K562 (cell line): ENCODE results near the gene GABARAP. TPM values are rescaled to one million over a fixed set of nuclear protein-coding genes. Genes with fewer than 3 reads are reported as not detected.

Source experiments
- ATAC-seq: fragments of 200-7000 bp; cut with Tn5 transposase; 3 replicates; pipeline ENCODE4 v1.9.1; 2020; ENCODE audit warnings: moderate library complexity
- BruUV-seq: library from RNA; stranded (reverse); fragments of 400-500 nt; replicated peaks from 2 replicates; lab custom pipeline; 2021; lab: Mats Ljungman, UMichigan
- CTCF ChIA-PET: fragments of 300-600 bp; formaldehyde crosslinking; extraction: SDS; loops from one replicate; lab custom pipeline; 2021; ENCODE audit warnings: low intra/inter-chr PET ratio; lab: Yijun Ruan, JAX
- POLR2A ChIA-PET: fragments of 300-600, 350-650 bp; sonication (Branson Sonifier 250); formaldehyde crosslinking; extraction: SDS; loops from one replicate; lab custom pipeline; 2021; ENCODE audit warnings: antibody characterized with exemption, inconsistent platforms; lab: Yijun Ruan, JAX
- DNase-seq, 4 experiments: peaks; one replicate each; pipeline versions ENCODE4 v3.0.0 to v3.0.0-alpha.2; 2011 to 2018; ENCODE audit warnings: low spot score in 3 of 4, mixed read lengths in 3 of 4; ENCODE audit errors: extremely low read depth in 1 of 4
- FAIRE-seq: peaks from 2 replicates; lab custom pipeline; 2011; peaks lifted over from hg19 to GRCh38; lab: Jason Lieb, UNC
- H2AFZ ChIP-seq: 2 replicates; pipeline ENCODE4 v1.6.0; 2011; ENCODE audit warnings: low read depth, low read length, control low read depth, inconsistent platforms
- H3K27ac ChIP-seq: fragments of 200-600 bp; 3 replicates; pipeline ENCODE4 v1.8.0; 2011; ENCODE audit warnings: low read depth, mild to moderate bottlenecking, control low read depth, inconsistent platforms, low read length, moderate library complexity, mixed read lengths; ENCODE audit errors: extremely low read depth
- H3K27me3 ChIP-seq, 2 experiments: fragments of 300-600 bp in 1 of 2; 2 replicates in 1 of 2; 3 replicates in 1 of 2; pipeline versions ENCODE4 v1.6.0 to v1.8.0; 2011; ENCODE audit warnings: inconsistent platforms in 2 of 2, low read length in 2 of 2, mild to moderate bottlenecking in 1 of 2, mixed read lengths in 1 of 2, moderate library complexity in 1 of 2; ENCODE audit not compliant: control insufficient read depth in 2 of 2, insufficient read depth in 2 of 2
- H3K36me3 ChIP-seq: fragments of 300-600 bp; 3 replicates; pipeline ENCODE4 v1.8.0; 2011; ENCODE audit warnings: mild to moderate bottlenecking, low read length, inconsistent platforms; ENCODE audit not compliant: control insufficient read depth, insufficient read depth
- H3K4me1 ChIP-seq, 2 experiments: fragments of 200-600 bp in 1 of 2; replicated peaks in 1 of 2; 2 replicates in 1 of 2; 3 replicates in 1 of 2; pipeline versions ENCODE4 v1.5.1 to v1.8.0; 2011; ENCODE audit warnings: inconsistent platforms in 2 of 2, low read length in 2 of 2, mild to moderate bottlenecking in 1 of 2, mixed read lengths in 1 of 2, moderate library complexity in 1 of 2; ENCODE audit not compliant: control insufficient read depth in 2 of 2, insufficient read depth in 2 of 2
- H3K4me2 ChIP-seq: 2 replicates; pipeline ENCODE4 v1.6.1; 2011; ENCODE audit warnings: low read length, control low read depth, inconsistent platforms, mixed read lengths; ENCODE audit not compliant: insufficient read depth
- H3K4me3 ChIP-seq: fragments of 200-600 bp; sonication (generic), shearing (Covaris generic); 2 replicates; pipeline ENCODE4 v1.5.1; 2016; ENCODE audit warnings: control low read depth, inconsistent platforms
- H3K79me2 ChIP-seq: fragments of 200-600 bp; 3 replicates; pipeline ENCODE4 v1.8.0; 2011; ENCODE audit warnings: low read length, inconsistent platforms; ENCODE audit not compliant: control insufficient read depth, insufficient read depth
- H3K9ac ChIP-seq, 2 experiments: 2 replicates each; pipeline versions ENCODE4 v1.6.0 to v1.6.1; 2011; ENCODE audit warnings: low read depth in 2 of 2, low read length in 2 of 2, control low read depth in 1 of 2, inconsistent platforms in 1 of 2, mild to moderate bottlenecking in 1 of 2, mixed read lengths in 1 of 2; ENCODE audit not compliant: insufficient read depth in 1 of 2
- H3K9me1 ChIP-seq: one replicate; pipeline ENCODE4 v1.6.0; 2011; ENCODE audit warnings: inconsistent platforms, mild to moderate bottlenecking, low read length, moderate library complexity; ENCODE audit not compliant: control insufficient read depth, insufficient read depth
- H3K9me3 ChIP-seq: replicated peaks from 2 replicates; pipeline ENCODE4 v1.5.1; 2011; ENCODE audit warnings: low read depth, low read length, inconsistent platforms; ENCODE audit not compliant: control insufficient read depth, insufficient read depth
- H4K20me1 ChIP-seq: replicated peaks from 2 replicates; pipeline ENCODE4 v1.6.1; 2011; ENCODE audit warnings: low read length, inconsistent platforms, mixed read lengths; ENCODE audit not compliant: control insufficient read depth, insufficient read depth
- CREM ChIP-seq: IDR thresholded peaks from 2 replicates; pipeline ENCODE4 v1.6.1; 2014; ENCODE audit warnings: antibody characterized with exemption, low read depth
- EP400 ChIP-seq: fragments of 450-650 bp; IDR thresholded peaks from 2 replicates; pipeline ENCODE4 v1.6.1; 2017; ENCODE audit warnings: antibody characterized with exemption, mild to moderate bottlenecking, moderate library complexity
- ETV1 ChIP-seq: fragments of 450-650 bp; conservative IDR thresholded peaks from 2 replicates; pipeline ENCODE4 v1.6.1; 2016; ENCODE audit warnings: missing genetic modification characterization, control low read depth, low read depth, missing compliant biosample characterization
- KHSRP ChIP-seq: fragments of 450-650 bp; IDR thresholded peaks from 2 replicates; pipeline ENCODE4 v1.6.1; 2017
- NFRKB ChIP-seq: fragments of 450-650 bp; IDR thresholded peaks from 2 replicates; pipeline ENCODE4 v1.6.1; 2016; ENCODE audit warnings: low read depth
- PURB ChIP-seq: sonication (generic); formaldehyde crosslinking; IDR thresholded peaks from 2 replicates; pipeline ENCODE4 v1.9.0; 2021; ENCODE audit warnings: low read depth, mild to moderate bottlenecking, missing genetic modification reagents
- RBM25 ChIP-seq: fragments of 200-400 bp; formaldehyde crosslinking; IDR thresholded peaks from 2 replicates; pipeline ENCODE4 v1.6.1; 2018; ENCODE audit warnings: low read length, low read depth, moderate library complexity; ENCODE audit not compliant: severe bottlenecking
- RERE ChIP-seq: sonication (generic); formaldehyde crosslinking; IDR thresholded peaks from 2 replicates; pipeline ENCODE4 v1.8.0; 2023; ENCODE audit warnings: missing genetic modification reagents, mild to moderate bottlenecking, borderline replicate concordance
- ZC3H8 ChIP-seq: fragments of 450-650 bp; IDR thresholded peaks from 2 replicates; pipeline ENCODE4 v1.6.1; 2017
- ZNF143 ChIP-seq: sonication (generic); formaldehyde crosslinking; IDR thresholded peaks from 2 replicates; pipeline ENCODE4 v1.9.0; 2022; ENCODE audit warnings: mild to moderate bottlenecking, missing genetic modification reagents
- ZNF3 ChIP-seq: fragments of 250-450 bp; sonication (Bioruptor Pico); IDR thresholded peaks from 2 replicates; pipeline ENCODE4 v1.5.0; 2021; ENCODE audit warnings: mild to moderate bottlenecking, moderate library complexity
- ZNF644 ChIP-seq: fragments of 200-800 bp; sonication (Bioruptor generic); IDR thresholded peaks from 2 replicates; pipeline ENCODE4 v1.6.1; 2016; ENCODE audit warnings: low read depth, missing genetic modification characterization, missing compliant biosample characterization
- ZNF696 ChIP-seq: fragments of 250-450 bp; sonication (Bioruptor Pico); conservative IDR thresholded peaks from 2 replicates; pipeline ENCODE4 v1.4.0; 2020; ENCODE audit warnings: mild to moderate bottlenecking, moderate library complexity
- WGBS: fragments of 100-300 bp; shearing (Covaris generic); methylation state at CpG from one replicate; pipeline ENCODE4 v1.1.6; 2016; ENCODE audit warnings: low coverage, mixed read lengths; ENCODE audit not compliant: insufficient coverage; ENCODE audit errors: missing lambda C conversion rate; 5-methylcytosine and 5-hydroxymethylcytosine counted together
- in situ Hi-C: fragments of 300-500 bp; cut with MboI; formaldehyde crosslinking; loops from 4 replicates; pipeline ENCODE4 v1.15.0; 2018; ENCODE audit warnings: inconsistent platforms, mixed read lengths
- intact Hi-C: fragments of 100-400 bp; cut with micrococcal nuclease; formaldehyde crosslinking; loops from 2 replicates; pipeline ENCODE4 v1.14.2; 2022
- polyA plus RNA-seq, 8 experiments: library from polyadenylated mRNA; depleted of rRNA in 4 of 8; stranded (reverse) in 5 of 8; unstranded in 3 of 8; fragments of >200 nt; fragmentation: Nextera tagmentation in 2 of 8; fragmentation: Illumina TruSeq in 1 of 8; extraction: Ambion mirVana in 2 of 8; extraction: Trizol in 1 of 8; gene quantifications; 2 replicates each; pipeline versions ENCODE4 v1.2.1 to v1.2.3, GENCODE V29; 2011 to 2014; ENCODE audit warnings: inconsistent platforms in 1 of 8, missing spikeins in 1 of 8
- total RNA-seq, 7 experiments: library from RNA; depleted of rRNA in 6 of 7; stranded (reverse); fragments of >200 nt in 6 of 7; fragmentation: Illumina TruSeq in 2 of 7; extraction: Trizol in 2 of 7; gene quantifications; 2 replicates each; pipeline versions ENCODE4 v1.2.1 to v1.2.3, GENCODE V29; 2011 to 2021; ENCODE audit warnings: low replicate concordance in 1 of 7

Gene GABARAP
- total and polyA plus RNA-seq, 9 of the 15 experiments (the other 6 are each of a cell fraction or from before 2014, with no cell fraction given) = 47.5 to 373 (median 152) TPM

GRCh38 chr17:7253082-7253481 is 10.8 kb upstream of the GABARAP start (continued):
- TF ChIP-seq ZNF696 (CRISPR knock-in tag) = no peak

- Histone ChIP-seq H3K9me3 (no peaks in the 10 kb centered on the region), H2AFZ (peak within 1 kb of the TSS; percentile 96), H3K27me3 (no peaks in the 10 kb centered on the region), H3K36me3 (peaks cover 49% of the 10 kb centered on the region), H3K9ac (peak within 1 kb of the TSS; percentile 97 to 98), H4K20me1 (no peaks in the 10 kb centered on the region), H3K4me3 (peak within 1 kb of the TSS; percentile 95), H3K9me1 (no peaks in the 10 kb centered on the region), H3K4me1 (peaks cover 13 to 19% of the 10 kb centered on the region in 2 experiments; a peak in 4 of 5 replicates), H3K79me2 (peaks cover 57% of the 10 kb centered on the region), H3K4me2 (peak within 1 kb of the TSS; percentile 98), H3K27ac (peak within 1 kb of the TSS; percentile 96)
- FAIRE-seq (no peak), DNase-seq (peak; percentile 69 to 93 (median 84)), ATAC-seq (peak; percentile 82)
- TSS peak; percentile 69 for BruUV-seq
- CTCF ChIA-PET = interaction anchor here (0.6 kb wide), 1 partner anchor 55 kb away, joined by 3 read pairs; the partner anchor contains the start of gene EIF5A
- 0% methylated on average over 25 of the region's 55 CpGs for WGBS
- in situ Hi-C loops (no loop called here), intact Hi-C loops (loop anchor here (2.0 kb wide), 1 partner anchor 14 kb away; the partner anchor contains the start of gene PHF23)
- POLR2A ChIA-PET = interaction anchor here (0.9 to 1.7 kb wide), 3 partner anchors 11 to 14 kb away, joined by 3 to 16 read pairs (median 3); partner anchors contain the start of genes GABARAP and PHF23
- TF ChIP-seq PURB (CRISPR knock-in tag) (no peak), ZNF644 (tag) (no peak), ZNF3 (CRISPR knock-in tag) (no peak), ZNF143 (no peak), KHSRP (peak; percentile 46; the same call in 1 of the 2 replicates), RERE (no peak), NFRKB (peak; percentile 77), ETV1 (peak; percentile 72), CREM (peak; percentile 97), ZC3H8 (no peak), RBM25 (no peak), EP400 (peak; percentile 94)
Observed at GRCh38 chr17:7252176-7253043, 10.2 kb upstream of the GABARAP start, which contains the start of gene ELP5. Gene ELP5 (plus strand): TSS chr17:7252215. CDS start chr17:7252551, 336 bp downstream.
